Nucleus accumbens (tissue), 56 donors: ENCODE data around the gene POF1B.
"Not testable (repeated sequence)": the region's sequence is repeated elsewhere in the genome, so short reads cannot be mapped to it uniquely, and the experiment has no call there.

Experiments
- DNase-seq, 56 donors: peaks; one replicate each; lab custom pipeline; 2025; lab: John Stamatoyannopoulos, UW

Gene POF1B, protein sequence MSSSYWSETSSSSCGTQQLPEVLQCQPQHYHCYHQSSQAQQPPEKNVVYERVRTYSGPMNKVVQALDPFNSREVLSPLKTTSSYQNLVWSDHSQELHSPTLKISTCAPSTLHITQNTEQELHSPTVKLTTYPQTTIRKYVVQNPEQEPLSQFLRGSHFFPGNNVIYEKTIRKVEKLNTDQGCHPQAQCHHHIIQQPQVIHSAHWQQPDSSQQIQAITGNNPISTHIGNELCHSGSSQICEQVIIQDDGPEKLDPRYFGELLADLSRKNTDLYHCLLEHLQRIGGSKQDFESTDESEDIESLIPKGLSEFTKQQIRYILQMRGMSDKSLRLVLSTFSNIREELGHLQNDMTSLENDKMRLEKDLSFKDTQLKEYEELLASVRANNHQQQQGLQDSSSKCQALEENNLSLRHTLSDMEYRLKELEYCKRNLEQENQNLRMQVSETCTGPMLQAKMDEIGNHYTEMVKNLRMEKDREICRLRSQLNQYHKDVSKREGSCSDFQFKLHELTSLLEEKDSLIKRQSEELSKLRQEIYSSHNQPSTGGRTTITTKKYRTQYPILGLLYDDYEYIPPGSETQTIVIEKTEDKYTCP

DNA sequence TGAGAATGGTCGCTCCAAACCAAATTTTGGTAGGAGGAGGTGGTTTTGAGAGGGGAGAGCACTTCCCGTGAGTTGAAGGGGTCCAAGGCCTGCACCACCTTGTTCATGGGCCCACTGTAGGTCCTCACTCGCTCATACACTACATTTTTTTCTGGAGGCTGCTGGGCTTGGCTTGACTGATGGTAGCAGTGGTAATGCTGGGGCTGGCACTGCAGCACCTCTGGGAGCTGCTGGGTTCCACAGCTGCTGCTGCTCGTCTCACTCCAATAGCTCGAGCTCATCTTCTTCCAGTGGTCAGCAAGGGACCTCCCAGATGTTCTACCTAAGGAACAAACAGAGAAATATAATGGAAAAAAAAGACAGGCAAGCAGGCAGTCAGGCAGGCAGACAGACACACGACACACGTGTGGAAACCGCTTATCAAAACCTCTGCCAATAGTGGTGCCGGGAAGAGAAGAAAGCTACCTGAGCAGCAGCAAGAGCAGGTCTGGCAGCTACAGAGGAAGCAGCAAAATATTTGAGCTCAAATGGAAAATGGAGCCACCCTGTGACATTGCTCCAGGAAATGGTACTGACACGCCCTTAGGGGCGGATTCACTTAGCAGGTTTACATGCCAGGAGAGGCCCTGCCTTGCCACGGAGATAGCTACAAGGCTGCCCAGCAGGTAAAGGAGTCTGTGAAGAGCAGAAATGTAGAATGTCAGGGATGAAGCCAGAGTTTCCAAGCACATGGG is at the start of gene POF1B:
Gene POF1B (minus strand): TSS at position 492 of the 734 bp plus-strand sequence. CDS start 211 bp downstream, at position 281.
- DNase-seq = no peak

DNA sequence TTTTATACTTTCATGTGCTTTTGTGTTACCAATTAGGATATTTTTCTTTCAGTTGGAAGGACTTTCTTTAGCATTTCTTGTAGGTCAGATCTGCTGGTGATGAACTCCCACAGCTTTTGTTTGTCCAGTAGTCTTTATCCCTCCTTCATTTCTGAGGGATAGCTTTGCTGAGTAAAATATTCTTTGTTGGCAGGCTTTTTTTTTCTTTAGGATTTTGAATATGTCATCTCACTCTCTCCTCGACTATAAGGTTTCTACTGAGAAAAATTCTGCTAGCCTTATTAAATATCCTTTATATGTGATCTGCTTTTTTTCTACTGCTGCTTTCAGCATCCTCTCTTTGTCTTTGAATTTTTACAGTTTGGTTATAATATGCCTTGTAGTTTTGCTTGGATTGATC is 49.6 kb upstream of the POF1B start:
- no peak for DNase-seq

DNA sequence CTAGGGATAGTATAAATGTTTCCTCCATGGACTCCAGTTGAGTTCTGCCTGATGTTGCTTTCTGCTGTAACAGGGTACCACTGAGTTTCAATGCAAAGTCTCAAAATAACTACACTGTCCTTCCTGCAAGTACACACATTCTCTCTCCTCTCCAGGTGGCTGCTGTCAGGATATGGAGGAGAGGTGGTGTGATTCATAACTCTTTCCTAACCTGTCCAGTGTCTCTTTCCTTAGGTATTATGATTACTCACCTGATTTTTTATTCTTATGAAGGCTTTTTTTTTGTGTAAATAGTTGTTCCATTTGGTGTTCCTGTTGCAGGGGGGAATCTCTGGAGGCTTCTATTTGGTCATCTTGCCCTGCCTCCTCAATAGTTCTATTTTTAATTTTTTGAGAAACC is 39.8 kb upstream of the POF1B start:
- no peak for DNase-seq

DNA sequence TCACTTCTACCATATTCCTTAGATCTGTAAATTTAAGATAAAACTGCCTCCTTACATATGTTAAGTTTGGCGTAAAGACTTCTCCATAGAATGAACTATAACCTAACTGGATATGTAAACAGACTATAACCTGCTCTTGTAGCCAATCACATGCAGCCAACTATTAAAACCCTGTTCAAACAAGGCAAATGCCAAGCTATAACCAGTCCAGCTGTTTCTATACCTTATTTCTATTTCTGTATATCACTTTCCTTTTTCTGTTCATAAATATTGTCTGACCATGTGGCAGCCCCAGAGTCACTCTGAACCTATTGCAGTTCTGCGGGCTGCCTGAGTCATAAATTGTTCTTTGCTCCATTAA is 12.4 kb upstream of the POF1B start:
- DNase-seq = no peak

DNA sequence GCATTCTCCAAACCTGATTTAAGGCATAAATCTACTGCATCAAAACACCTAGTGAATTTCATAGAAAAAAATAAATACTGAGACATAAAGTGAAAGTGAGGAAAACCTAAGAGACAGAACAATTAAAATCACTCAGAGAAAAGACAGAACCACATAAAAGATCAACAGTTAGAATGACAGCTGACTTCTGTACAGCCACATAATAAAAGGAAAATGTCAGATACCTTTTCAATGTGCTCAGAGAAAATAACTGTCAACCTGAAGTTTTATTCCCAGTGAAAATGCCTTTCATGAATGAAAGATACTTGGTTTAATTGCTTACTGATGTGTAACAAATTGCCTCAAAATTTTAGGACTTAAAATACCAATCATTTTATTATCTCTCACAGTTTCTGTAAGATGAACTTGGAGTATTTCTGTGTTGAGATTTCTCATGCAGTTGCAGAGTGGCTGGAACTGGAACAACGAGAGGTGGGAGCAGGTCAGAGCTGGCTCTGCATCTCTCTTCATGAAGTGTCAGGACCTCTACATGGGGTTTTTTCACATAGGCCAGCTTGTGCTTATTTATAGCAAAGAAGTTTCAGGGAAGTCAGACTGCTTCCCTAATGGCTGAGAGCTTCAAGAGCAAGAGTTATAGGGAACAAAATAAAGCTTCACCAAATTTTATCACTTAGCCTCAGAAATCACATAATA is 11.9 kb upstream of the POF1B start:
- no peak for DNase-seq

DNA sequence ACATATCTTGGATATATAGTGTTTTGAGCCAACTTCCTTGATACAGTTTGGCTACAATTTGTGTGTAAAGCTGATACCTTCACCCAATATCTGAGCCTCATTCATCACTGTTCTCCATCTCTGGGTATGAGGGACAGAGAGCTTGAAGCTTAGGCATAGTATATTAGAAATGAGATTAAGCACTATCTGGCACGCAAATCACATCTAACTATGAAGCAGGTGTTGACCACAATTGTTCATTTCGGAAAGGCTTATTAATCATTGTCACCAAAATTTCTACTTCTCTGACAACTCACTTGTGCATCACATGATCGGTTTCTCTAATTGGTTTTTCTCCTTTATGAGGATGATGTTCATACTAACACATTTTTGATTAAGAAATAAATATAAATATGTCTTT is 2.1 kb upstream of the POF1B start:
- DNase-seq = no peak

DNA sequence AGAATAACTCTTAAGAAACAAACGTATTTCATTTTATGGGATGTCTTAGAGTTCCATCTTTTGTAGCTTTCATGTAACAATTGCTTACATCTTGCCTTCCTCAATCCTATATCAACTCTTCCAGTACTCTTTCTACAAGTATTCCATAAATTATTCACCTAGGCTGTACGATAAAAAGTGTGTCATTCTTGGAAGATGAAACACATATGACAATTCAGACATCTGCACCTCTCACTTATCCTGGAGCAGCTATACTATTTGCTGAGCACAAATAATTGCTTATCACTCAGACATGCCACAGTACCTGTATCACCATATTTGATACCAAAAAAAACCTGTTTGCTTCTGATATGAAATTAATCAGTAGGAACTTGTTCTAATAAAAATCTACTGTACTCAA is 1.0 kb downstream of the POF1B start:
- no peak for DNase-seq

DNA sequence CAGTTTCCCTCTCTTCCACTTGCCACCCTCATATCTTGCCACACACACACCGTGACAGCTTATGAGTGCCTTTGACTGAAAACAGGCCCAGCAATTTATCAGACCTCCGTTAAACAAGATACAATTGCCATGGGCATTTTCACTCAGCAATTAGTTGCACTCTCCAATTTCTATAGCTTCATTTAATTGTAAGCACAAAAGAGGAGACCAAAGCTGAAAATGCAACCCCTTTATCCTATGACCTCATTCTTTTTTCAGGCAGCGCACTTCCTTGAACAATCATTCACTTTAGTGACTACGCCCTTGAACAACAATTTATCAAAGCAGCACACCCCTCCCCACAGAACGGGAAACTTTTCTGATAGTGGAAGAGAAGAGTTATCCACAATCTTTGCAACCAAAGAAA is 4.1 kb downstream of the POF1B start:
- no peak for DNase-seq

DNA sequence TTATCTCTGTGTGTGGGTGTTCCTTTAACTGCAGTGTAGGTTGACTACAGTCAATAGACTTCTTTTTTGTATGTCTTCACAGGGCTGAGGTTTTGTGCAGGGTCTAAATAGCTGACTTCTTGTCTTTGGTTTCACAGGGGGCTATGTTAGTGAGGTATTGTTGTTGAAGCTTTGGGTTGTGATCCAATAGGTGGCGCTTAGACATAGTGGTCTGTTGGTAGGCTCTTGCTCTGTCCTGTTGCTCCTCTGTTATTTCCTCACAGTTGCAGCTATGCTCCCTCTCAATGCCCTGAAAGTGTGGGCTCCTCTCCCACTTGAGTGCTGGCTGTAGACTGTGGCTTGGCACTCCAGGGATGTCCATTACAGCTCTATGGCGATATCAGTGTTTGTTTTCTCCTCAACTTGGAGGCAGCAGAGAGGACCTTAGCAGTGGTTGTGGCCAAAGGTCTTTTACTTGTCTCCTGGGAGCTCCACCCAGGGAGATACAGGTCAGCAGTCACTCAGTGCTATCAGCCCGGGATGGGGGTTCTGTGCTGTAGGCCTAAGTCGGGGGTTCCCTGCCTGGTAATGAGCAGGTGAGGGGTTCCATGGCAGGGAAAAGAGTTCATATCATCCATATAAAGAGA is 14.0 kb downstream of the POF1B start:
- no peak for DNase-seq

DNA sequence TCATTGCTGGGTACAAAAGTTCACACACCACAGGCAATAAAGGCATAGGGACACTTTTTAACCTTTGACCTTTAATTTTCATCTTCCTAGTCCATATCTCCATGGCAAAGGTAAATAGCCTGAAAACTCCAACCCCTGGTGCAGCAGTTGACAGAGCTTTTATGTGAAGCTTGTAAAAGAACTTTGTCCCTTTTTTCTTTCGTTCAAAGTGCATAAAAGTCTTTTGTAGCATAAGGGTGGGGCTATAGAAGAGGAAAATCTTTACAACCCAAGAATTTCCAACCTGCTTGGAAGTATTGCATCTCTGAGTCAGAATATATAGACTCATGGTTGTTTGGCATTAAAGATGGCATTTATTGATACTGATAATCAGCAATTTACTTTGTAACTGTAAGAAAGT is 20.4 kb downstream of the POF1B start:
- DNase-seq = no peak

DNA sequence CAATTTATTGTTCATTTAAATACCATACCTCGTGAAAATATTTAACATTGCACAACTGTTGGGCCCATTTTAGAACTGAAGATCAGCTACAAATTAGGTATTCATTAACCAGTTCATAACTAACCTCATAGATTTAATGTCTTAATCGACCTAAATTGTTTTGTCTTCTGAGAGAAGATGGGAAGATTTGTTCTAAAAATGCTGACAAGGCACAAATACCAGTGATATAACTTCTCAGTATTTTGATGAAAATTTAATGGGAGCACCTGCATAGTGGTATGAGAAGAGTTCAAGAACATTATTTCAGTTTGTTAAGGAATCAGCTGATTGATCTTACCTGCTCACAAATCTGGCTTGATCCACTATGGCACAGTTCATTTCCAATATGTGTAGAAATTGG is 33.9 kb downstream of the POF1B start:
- DNase-seq = no peak

DNA sequence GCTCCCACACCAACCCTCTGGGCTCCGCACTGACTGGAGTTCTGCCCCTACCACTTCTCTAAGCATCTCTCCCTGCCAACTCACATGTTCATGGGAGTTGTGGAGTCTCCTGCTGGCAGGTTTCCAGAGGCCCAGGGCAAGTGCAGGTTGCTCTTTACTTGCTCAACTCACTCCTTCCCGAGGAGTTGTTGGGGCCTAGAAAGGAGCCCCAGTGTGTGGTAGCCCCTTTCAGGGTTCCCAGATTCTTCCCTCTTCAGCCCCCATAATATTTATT is 52.5 kb downstream of the POF1B start:
- DNase-seq = no peak

DNA sequence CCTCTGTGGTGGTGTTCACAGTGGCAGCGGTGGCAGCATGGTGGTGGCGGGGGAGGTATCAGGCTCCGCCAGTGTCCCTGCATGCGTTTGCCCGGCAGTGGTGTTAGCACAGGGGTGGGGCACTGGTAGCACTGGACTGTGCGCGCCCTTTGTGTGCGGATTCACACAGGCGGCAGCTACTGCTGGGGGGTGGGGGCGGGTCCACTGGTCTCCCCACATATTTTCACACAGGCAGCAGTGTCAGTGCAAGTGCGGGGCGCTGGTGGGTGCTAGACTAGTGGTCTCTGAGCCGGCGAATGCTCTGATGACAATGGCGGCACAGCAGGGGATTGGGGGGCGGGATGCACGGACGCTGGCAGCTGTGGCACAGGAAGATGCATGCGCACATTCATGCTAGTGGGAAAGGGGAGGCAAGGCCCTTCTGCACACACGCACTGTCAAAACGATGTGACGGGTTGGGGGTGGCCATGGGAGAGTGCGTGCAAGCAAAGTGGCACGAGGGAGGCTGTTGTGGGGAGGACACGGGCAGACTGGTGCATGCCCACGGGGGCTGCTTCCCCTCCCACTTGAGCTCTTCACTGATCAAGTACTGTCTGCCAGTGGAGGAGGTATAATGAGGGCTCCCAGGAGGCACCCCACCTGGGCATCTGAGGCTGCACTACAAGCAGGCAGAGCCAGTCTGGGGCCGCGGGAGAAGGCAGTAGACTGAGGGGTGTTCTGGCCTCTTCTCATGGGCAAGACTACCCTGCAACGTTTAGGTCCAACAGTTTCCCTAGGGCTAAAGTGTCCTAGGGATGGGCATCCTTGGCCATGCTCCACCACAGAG is 53.0 kb downstream of the POF1B start:
- no peak for DNase-seq

DNA sequence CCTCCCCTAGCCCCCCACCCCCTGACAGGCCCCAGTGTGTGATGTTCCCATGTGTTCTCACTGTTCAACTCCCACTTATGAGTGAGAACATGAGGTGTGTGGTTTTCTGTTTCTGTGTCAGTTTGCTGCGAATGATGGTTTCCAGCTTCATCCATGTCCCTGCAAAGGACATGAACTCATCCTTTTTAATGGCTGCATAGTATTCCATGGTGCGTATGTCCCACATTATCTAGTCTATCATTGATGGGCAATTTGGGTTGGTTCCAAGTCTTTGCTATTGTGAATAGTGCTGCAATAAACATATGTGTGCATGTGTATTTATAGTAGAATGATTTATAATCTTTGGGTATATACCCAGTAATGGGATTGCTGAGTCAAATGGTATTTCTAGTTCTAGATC is 68.1 kb downstream of the POF1B start:
- not testable (repeated sequence) for DNase-seq

DNA sequence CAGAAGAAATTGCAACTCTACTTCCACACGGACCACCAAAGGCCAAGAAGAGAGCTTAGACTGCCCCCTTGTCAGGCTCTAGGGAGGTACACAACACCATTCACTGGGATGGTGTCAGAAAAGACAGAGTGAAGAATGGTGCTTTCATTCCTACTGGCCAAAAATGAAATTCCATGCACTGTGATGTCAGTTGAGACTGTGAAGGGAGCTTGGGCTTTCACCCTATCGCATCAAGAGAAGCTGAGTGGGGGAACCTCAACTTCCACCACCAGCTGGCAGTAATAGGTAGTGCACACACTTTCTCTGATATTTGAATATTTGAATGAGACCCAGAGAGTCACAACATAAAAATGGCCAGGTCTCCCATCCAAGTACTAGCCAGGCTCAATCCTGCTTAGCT is 69.7 kb downstream of the POF1B start:
- no peak for DNase-seq

DNA sequence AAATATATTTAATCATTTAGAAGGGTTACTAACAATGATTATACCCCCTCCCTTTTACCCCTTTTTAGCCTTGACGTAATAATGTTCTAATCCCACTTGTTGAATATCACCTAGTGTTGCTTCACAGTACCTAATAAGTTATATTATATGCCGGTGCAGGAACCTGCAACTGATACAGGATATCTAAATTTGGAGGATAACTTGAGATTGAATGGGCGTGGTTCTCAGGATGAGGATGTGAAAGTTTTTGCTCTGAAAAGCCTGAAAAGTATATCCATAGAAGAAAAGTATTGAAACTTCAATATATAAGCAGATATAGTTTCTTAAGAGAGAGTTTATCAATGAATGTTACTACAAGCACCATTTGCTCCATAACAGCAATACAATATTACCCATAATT is 75.9 kb downstream of the POF1B start:
- no peak for DNase-seq

DNA sequence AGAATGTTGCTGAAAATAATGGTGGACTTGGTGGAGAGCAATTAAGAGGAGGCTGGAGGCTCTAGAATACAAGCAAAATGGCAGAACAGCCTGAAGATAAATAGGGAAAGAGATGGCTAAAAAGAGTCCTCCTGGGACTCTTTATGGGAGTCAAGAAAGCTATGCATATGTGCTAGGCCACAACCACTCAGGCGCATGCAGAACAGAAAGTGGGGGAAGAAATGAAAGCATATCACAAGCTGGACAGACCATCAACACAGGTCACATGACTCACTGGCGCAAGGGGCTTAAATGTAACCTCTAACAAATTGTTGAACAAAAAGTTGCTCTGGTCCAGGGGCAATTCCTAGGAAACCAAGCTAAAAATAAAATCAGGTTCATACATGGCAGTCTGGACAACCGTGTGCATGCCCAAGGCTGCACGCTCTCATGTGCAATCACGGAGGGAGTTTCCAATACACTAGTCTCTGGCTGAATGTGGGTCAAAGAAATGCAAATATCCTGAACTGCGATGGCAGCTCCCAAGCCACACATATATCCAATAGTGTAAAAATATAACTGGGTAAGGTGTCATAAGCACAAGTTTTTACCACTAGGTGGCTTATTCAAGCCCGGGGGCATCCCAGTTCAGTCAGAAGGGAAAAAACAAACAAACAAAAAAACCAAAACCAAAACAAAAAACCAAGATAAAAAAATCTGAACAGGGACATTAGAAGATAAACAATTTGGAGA is 90.3 kb downstream of the POF1B start:
- DNase-seq = no peak

DNA sequence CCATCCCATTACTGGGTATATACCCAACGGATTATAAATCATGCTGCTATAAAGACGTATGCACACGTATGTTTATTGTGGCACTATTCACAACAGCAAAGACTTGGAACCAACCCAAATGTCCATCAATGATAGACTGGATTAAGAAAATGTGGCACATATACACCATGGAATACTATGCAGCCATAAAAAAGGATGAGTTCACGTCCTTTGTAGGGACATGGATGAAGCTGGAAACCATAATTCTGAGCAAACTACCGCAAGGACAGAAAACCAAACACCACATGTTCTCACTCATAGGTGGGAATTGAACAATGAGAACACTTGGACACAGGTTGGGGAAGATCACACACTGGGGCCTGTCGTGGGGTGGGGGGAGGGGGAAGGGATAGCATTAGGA is 94.2 kb downstream of the POF1B start:
- DNase-seq = not testable (repeated sequence)

DNA sequence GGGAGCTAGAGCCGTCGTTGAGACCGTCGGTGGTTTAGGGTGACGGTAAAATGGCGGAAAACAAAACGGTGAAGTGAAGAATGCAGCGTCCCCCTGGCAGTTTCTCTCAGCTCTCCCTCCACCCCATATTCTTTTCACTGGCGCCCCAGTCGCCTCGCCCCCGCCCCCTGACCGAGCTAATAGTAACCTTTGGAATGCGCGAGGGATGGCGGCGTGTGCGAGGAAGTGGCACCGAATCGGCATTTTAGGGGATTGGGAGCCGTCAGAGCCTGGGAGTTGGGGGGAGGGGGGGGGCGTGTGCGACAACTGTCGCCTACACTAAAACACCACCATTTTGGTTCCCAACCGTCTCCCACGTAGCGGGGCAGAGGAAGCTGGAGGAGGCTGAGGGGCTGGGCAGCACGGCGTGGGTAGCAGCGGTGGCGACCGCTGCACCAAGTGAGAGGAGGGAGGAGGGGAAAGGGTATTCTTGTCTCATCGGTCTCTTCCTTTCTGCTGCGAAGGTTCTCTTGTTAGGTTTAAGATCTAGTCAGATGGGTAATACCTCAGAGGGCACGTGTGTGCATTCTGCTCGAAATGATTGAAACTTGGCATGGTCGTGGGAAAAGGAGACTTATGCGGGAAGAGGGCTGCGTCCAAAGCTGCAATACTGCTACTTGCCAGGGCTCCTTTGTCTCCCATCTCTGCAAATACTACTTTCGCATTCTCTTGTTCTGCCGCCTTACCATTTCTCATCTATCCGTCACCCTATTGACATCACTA is 134.8 kb downstream of the POF1B start:
- DNase-seq = peak in 35 of 56 donors; percentile 0 to 36 (median 9)
